ENCODE measurements around the gene PRTN3. TPM values are rescaled to one million over a fixed set of nuclear protein-coding genes. Genes with fewer than 3 reads are reported as not detected.
A peak's percentile ranks its signal among the peaks of the same experiment; 100 is the strongest.

PRTN3 gene
- total and polyA plus RNA-seq, 2 of the 4 experiments (the other 2 are of a cell fraction) = not detected

DNA sequence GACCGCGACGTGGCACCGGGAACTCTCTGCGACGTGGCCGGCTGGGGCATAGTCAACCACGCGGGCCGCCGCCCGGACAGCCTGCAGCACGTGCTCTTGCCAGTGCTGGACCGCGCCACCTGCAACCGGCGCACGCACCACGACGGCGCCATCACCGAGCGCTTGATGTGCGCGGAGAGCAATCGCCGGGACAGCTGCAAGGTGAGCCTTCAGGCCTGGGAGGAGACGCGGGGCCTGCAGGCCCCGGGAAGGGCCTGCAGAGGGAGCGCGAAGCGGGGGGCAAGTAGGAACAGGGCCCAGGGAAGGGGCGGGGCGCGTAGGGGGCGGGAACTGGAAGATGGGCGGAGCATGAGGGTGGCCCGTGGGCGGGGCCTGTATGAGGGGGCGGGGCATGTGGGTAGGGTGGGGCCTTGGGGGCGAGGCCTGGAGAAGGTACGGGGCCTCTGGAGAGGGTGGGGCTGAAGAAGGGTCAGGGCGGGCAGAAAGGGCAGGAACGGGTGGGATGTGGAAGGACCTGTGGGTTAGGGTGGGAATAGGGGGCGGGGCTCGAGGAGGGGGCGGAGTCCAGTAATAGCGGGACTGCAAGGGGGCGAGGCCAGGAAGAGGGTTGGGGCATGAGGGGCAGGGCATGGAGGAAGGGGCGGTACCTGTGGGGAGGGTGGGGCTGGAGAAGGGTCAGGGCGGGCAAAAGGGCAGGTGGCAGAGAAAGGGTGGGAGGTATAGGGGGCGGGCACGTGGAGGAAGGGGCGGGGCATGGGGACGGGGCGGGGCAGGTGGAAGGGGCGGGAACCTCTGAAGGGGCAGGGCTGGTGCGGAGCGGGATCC, 21.2 kb downstream of the PRTN3 start:
- ChIA-PET CTCF (no interaction called here), POLR2A (ENCODE audit: unreplicated experiment) (interaction anchor here (0.5 kb wide), 1 partner anchor 81 kb away, joined by 3 read pairs; no protein-coding TSS in a partner anchor)
- no peak overlapping the region for H2BK15ac ChIP-seq (ENCODE audit: low read depth, low read length)
- H3K9me3 ChIP-seq (ENCODE audit: control insufficient read depth, insufficient read depth, low read length) = no peaks in the 10 kb centered on the region
- in situ Hi-C loops (cut with MboI; ENCODE audit: low sequenced_read_pairs) (no loop called here), dilution Hi-C loops (cut with HindIII; ENCODE audit: low sequenced_read_pairs, unreplicated experiment) (no loop called here), intact Hi-C loops (cut with micrococcal nuclease) (loop anchor here (10.0 kb wide), 1 partner anchor 197 kb away; the partner anchor contains the start of gene RNF126)
- H3K4me2 ChIP-seq (ENCODE audit: low read depth, low read length) = no peak overlapping the region
- no peak overlapping the region for H3K9ac ChIP-seq (ENCODE audit: low read depth, low read length)
- no peak overlapping the region for H4K5ac ChIP-seq (ENCODE audit: low read depth, low read length)
- no peak overlapping the region for H3K27ac ChIP-seq (ENCODE audit: insufficient read depth, low read length)
- no peak overlapping the region for H3K4me3 ChIP-seq (ENCODE audit: insufficient read depth, low read depth, low read length)
- H3K18ac ChIP-seq (ENCODE audit: low read depth, low read length) = no peak overlapping the region
- H3K56ac ChIP-seq (ENCODE audit: extremely low read depth, insufficient read depth, low read length) = no peak overlapping the region
- no peak overlapping the region for H2BK20ac ChIP-seq (ENCODE audit: low read depth, low read length)
- H4K91ac ChIP-seq (ENCODE audit: insufficient read depth, low read depth, low read length) = no peak overlapping the region
- H3K4ac ChIP-seq (ENCODE audit: low read depth, low read length) = no peak overlapping the region
- no peak overlapping the region for H4K8ac ChIP-seq (ENCODE audit: low read depth in 2 of 2, low read length in 2 of 2)
- H3K4me1 ChIP-seq (ENCODE audit: control insufficient read depth, insufficient read depth, low read length) = peaks cover 3% of the 10 kb centered on the region; the same call in 1 of the 2 replicates
- H3K9me1 ChIP-seq (ENCODE audit: insufficient read depth, low read length) = no peaks in the 10 kb centered on the region
- H3K14ac ChIP-seq (replicated peaks; ENCODE audit: low read depth, low read length) = no peak overlapping the region
- BruUV-seq (replicated peaks) = no TSS peak
- 0 out of 2 replicates have a peak, but pooled peaks have one; percentile 4 for TF ChIP-seq SMC3 (IDR thresholded peaks at IDR 0.05; ENCODE audit: low read depth, low read length)
- TF ChIP-seq MAFK (IDR thresholded peaks at IDR 0.05; ENCODE audit: low read depth, low read length) = no peak
- peak overlapping the region; percentile 68 for H2AFZ ChIP-seq (replicated peaks; ENCODE audit: low read length, poor library complexity)
- 34% methylated on average over 31 of the region's 60 CpGs; no CpG with 5 or more reads in 1 of the 2 experiments for WGBS, 2 experiments (ENCODE audit: extremely low coverage in 2 of 2, insufficient read length in 1 of 2)
- H2AK9ac ChIP-seq (replicated peaks; ENCODE audit: low read depth, low read length, poor library complexity) = peak overlapping the region; percentile 24
- H2BK120ac ChIP-seq (ENCODE audit: low read depth, low read length) = no peak overlapping the region
- H4K20me1 ChIP-seq (ENCODE audit: insufficient read depth, low read length) = no peaks in the 10 kb centered on the region; the same call in 1 of the 2 replicates
- H3K79me1 ChIP-seq (ENCODE audit: low read depth in 1 of 2, low read length in 2 of 2) = no peaks in the 10 kb centered on the region
- no peak for DNase-seq
- 0 out of 2 replicates have a peak overlapping the region, but pooled peaks have one; percentile 16 for H2AK5ac ChIP-seq (ENCODE audit: low read depth, low read length)
- peak; percentile 24 for ATAC-seq (ENCODE audit: low read depth)
- H3K36me3 ChIP-seq (ENCODE audit: control insufficient read depth, insufficient read depth, low read length) = no peaks in the 10 kb centered on the region
- no peaks in the 10 kb centered on the region for H3K27me3 ChIP-seq (ENCODE audit: control insufficient read depth, insufficient read depth, low read length)
- H2BK5ac ChIP-seq (ENCODE audit: low read depth, low read length, poor library complexity, severe bottlenecking) = no peak overlapping the region
- no peak overlapping the region for H3K23ac ChIP-seq (ENCODE audit: low read depth, low read length)
